GM19351 (cell line): ENCODE data around the gene KIAA0408.
A peak's percentile ranks its signal among the peaks of the same experiment; 100 is the strongest.
"Not testable (repeated sequence)": the region's sequence is repeated elsewhere in the genome, so short reads cannot be mapped to it uniquely, and the experiment has no call there.

Source experiments
- ATAC-seq: cut with Tn5 transposase; IDR thresholded peaks from one replicate; pipeline ENCODE4 v1.9.1; 2021; ENCODE audit warnings: mild to moderate bottlenecking, moderate library complexity; ENCODE audit not compliant: unreplicated experiment

The KIAA0408 gene

DNA sequence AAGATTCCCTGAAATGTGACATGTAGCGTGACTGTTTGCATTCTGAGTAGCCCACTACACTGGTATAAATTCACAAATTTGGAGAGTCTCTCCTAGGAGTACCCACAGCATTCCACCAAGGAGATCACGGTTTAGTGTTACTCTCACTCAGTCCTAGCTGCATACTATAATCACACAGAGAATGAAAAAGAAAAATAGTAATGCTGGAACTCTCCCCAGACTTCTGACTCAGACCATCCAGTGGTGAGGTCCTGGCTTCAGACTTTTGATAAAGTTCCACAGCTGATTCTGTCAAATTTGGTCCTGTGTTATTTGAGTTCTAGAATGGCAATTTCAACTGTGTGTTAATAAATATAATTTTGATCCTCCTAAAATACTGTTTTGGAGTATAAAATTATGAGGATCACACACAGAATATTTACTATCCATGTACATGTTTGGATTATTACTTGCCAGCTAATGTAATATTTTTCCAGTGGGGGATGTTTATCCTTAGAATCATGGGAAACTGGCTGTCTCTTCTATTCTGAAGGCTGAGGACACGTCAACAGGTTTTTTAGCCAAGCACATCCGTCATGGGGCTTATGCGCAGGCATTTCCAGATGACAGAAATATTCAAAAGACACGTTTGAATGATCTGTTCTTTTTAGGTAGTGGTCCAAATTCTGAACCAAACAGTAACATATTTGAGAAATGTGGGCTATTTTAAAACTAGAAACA lies 5.1 kb upstream of the KIAA0408 start:
- no peak for ATAC-seq

DNA sequence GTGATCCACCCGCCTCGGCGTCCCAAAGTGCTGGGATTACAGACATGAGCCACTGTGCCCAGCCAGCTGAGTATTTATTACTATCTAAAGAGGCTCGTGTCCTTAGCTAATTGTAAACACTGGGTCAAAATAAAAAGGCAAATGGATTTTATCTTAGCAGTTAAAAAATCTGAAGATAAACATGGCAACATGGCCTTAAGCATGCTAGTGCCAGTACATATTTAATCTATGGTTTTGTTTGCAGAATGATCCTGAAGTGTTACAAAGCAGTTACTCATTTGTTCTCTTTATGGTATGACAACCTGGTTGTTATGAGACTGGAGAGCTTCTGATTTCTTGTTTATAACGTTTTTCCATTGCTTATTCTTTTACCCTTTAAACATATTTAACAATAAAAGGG lies 3.9 kb upstream of the KIAA0408 start:
- no peak for ATAC-seq

DNA sequence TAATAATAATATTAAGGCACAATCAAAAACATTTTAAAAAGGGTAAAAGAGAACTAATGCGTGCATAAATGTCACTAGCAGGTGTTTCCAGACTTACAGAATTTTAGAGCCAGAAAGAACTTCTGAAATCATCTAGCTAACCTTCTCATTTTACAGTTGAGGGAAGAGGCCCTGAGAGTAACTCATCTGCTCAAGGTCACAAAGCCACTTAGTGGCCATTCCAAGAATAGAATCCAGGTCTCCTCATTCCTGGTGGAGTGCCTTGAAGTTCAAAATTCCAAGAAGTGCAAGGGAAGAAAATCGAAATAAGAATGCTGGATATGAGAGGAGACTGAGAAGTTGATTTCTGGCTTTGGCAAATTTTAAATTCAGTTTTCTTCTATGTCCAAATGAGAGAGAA lies 3.2 kb upstream of the KIAA0408 start:
- ATAC-seq, result no peak

DNA sequence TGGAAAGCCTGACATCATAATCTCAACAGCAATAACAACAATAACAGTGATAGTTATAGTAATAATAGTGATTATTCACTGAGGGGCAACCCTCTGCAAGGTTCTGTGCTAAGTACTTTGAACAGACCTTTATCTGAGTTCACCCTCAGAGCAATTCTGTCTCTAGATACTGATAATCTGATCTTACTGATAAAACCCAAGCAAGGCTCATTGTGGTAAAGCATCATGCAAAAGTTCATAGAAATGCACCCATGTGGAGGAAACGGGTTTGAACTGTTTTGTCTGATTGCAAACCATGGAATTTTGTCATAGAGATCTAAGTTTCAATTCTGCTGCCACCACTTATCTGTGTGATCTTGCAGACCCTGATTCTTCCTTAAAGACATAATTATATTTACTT lies 1.3 kb upstream of the KIAA0408 start:
- no peak for ATAC-seq

DNA sequence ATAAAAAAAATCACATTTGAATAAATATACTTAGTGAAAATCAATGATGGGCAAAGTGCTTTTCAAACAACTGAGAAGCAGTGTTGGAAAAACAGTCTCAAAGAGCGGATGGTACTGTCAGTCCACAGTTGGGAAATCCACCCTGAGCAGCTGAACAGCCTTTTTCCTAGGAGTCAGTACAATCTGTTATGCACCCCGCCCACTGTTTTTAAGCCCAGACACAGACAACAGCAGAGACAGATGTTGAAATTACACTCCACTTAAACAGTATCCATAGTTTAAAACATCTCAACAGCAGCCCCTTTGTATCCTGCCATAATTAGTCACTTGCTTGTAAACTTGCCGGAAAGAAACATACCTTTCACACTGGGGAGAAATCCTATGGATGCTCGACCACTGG lies 372 bp downstream of the KIAA0408 start:
- ATAC-seq, result no peak

DNA sequence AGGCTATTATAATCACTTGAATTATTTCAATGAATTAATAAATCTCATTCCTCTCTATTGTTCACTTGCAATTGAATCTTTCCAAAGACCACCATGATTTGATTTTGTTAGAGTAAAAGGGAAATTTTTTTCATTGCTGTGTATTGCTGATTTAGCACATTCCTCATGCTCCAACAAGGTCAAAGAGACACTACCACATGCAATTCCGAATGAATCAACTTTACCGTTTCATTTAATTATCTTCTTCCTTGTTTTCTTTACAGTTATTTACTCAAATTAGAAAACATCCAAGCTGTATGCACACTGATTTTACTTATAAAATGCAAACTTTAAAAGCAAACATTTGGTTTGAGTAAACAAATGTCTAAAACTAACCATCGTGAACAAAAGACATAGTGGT lies 967 bp downstream of the KIAA0408 start:
- no peak for ATAC-seq

DNA sequence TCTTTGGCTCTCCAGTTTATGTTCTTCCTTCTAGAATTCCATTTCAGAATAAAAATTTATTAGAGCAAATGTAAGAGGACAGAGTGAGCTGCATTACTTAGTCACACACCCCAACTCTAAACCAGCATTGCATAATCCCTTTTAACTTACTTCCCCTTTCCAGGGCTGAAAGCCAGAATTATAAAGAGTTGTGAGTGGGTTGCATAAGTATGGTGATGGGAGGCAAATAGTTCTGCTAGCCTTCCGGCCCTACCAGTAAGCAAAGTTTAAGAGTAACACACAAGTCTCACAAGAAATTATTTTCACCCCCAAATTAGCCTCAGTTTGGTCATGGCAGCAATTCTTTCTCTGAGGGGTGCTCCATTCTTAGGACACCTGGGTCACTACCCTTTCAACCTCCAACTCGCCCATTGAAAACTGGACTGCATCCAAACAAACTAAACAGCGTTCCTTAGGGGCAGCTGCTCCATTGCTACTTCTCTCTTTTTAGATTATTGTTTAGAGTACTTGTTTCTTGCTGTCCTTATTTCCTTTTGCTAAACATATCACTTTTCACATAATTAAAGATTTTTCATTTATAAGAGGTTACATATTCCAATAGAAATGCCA lies 1.6 kb downstream of the KIAA0408 start:
- ATAC-seq, result no peak

DNA sequence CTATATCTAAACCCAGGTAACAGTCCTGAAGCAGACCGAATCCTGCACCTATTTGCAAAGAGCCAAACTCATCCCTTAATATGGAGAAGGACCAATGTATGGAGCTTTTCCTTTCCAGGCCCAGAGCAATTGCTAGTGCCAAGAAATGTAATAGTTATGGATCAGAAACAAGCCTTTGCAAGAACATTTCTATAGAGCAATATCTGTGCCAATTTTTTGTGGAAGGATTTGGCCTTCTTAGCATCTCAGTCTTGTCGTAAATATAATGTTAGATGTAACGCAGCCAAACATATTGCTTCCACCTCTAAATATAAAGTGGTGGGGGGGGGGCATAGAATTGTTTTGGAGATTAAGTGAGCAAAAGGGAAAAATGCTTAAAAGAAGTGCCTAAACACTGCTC lies 2.7 kb downstream of the KIAA0408 start:
- no peak for ATAC-seq

DNA sequence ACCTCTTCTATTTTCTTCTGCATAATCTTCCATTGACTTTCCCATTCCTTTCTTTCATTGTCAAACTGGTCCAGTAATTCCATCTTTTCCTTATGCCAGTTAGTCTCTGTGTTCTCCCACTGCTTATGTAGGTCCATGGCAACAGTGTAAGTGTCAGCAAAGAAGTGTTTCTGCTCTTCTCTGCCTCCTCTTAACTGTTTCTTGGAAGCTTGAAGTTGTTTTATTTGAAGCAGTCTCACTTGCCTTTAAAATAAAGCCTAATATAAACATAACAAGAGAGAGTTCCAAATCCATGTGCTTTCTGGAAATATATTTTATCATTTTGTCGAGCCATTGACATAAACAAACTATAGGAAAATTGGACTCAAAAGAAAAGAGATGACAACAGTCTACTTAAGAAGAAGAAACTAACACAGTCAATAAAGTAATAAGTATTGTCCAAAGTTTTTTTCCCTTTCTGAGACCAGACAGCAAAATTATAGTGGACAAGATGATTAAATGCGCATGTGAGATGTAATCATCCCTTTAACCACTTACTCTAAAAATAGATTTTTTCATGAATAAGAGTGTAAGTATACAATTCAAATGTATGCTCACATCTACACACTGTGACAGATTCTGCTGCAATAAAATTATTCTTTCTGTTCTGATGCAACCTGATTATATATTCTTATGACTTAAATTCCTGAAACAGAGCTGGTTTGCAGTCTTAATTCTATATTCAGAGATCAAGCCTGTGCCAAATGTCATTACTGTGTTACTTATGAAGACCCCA lies 5.2 kb downstream of the KIAA0408 start:
- ATAC-seq, result no peak

DNA sequence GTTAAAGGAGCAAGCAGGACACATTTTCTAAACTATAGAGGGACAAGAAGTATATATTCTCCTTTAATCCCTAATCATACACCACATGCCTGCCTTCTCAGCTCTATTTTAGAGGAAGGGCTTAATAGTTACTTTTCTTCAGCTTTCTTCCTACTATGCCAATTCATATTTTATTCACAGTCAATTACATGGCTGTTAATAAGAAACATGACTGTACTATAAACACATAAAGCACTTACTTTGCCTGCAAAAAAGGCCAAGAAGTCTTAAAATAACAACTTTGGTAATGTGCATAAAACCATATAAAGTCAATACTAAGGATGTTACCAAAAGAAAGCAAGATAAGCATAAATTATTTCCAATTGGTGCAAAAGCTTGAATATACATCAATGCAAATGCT lies 6.4 kb downstream of the KIAA0408 start:
- ATAC-seq, result no peak

DNA sequence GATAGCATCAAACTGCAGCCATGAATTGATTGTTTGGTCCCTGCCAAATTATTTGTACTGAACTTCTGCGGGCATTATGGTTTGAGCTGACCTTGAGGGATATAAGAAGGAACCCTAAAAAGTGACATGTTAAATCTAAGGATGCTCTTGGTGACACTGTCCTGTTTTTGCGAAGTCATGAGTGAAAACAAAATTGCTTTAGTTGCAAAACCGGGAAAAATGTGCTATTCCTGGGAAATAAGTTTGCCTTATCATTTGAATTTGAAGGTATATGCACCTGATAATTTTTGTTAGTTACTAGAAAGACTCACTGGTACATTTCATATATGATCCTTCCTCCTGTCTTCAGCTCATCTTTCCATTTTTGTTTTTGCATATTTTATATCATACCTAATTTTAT lies 7.8 kb downstream of the KIAA0408 start:
- ATAC-seq, result no peak

DNA sequence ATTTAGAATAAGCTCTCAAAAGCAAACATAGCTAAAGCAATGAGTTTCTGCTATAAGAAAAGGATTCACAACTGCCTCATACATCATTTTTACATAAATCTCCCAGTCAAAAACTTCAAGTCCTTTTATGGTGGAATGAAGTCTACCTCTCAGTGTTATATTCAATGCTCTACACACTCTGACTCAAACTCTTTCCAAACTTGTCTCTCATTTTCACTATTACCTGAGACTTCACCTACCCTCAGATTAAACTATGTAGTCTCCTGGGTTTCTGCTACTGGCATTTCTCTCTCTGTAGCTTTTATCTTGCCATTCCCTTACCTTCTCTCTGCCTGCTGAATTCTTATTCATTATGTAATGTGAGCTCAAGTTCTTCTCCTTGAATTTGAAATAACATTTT lies 11.4 kb downstream of the KIAA0408 start:
- ATAC-seq, result no peak

DNA sequence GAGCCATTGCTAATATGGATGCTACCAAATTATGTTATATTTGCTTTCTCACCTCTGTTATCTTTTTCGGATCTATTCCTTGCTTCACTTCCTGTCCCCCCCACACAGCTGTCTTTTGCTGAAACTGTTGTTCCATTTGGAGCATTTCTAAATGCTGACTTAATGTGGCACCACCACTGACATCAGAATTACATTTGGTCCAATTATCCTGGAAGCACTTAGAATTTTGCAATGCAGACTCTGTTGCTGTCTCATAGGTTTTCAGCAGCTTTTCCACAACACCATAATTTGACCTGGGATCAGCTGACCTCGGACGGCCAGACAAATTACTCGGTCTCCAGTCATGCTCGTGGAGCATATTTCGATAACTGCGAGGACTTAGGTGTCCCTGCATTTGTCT lies 12.8 kb downstream of the KIAA0408 start:
- ATAC-seq, result no peak

DNA sequence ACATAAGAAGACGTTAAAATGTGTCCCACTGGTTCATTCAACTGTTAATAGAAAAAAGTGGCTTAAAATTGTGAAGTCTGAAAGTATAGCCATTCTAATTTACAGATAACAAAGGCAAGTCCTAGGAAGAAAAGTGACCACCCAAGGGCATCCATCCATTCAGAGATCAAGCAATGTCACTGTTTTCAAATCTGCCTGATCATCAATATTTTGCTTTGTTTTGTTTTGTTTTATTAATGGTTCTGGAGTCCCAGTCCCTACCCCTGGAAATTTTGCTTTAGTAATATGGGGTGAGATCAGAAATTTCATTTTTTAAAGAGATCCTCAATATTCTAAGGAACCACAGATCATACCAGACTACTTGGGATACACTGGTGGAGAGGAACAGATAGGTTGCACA lies 17.3 kb downstream of the KIAA0408 start:
- no peak for ATAC-seq

DNA sequence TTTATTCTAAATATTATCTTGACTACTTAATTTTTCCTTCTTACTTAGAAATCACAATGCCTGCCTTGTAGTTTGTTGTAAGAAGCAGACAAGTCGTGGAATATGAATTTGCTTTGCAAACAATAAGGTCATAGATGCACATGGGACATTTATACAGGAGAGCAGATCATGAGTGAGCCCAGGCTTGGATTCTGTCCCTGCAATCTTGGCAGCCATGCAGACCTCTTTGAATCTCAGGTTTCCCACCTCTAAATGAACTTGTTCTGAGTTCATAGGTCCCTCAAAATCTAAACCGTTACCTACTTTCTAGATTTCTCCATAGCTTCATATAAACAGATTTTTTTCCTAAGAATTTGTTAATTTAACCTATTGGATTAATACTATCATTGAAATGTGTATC lies 19.5 kb downstream of the KIAA0408 start:
- ATAC-seq, result no peak

DNA sequence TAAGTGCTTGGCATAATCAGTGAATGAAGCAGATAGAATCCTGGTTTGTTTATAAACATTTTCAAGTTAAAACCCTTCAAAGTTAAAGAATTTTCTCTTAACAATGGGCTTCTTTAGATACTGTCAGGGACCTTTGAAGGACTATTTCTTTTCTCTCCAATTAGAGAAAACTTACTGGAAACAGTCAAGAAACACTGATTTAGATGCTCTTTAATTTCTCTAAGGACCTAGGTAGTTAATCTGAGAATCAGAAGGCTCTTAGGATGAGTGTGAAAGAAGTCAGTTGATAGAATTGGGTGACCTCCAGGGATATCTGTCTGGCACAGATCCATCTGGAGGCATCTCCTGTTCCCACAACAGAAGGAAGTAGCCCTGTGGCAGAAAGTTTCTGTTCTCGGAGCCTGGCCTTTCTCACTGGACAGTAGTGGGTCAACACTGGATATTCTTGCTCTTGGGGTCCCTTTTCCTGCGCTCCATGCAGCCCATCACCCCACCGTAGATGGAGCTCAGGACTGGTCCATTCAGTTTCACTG lies 22.5 kb downstream of the KIAA0408 start:
- ATAC-seq, result no peak

DNA sequence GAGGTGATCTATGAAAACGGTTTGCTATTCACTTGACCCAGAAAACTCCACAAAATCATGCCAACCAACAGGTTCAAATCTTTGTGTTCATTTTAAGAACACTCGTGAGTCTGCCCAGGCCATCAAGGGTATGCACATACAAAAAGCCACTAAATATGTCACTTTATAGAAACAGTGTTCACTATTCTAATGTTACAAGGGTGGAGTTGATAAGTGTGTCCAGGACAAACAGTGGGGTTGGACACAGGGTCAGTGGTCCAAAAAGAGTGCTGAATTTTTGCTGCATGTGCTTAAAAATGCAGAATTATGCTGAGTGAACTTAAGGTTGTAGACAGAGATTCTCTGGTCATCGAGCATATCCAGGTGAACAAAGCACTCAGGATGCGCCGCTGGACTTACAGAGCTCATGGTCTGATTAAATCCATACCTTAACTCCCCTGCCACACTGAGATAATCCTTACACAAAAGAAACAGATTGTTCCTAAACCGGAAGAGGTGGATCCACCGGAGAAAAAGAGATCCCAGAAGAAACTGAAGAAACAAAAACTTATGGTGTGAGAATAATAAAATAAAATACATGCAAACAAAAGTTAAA lies 23.5 kb downstream of the KIAA0408 start:
- ATAC-seq, result no peak

DNA sequence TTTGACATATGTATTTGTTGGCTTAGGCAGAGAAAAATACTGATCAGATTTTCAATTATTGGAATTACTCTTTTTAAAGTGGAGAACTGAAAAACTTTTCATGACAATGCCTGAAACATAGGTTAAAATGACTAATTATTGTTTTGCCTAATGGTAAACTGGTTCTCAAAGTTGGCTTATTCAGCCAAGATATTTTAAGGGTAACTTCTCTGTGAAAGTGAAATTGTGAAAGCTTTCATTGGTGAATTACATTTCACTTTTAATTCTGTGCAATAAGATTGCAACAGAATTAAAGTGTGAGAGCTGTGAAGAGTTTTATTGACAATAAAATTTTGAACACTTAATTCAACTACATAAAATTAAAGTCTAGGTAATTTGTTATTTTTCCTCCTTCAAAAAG lies 24.5 kb downstream of the KIAA0408 start:
- no peak for ATAC-seq

DNA sequence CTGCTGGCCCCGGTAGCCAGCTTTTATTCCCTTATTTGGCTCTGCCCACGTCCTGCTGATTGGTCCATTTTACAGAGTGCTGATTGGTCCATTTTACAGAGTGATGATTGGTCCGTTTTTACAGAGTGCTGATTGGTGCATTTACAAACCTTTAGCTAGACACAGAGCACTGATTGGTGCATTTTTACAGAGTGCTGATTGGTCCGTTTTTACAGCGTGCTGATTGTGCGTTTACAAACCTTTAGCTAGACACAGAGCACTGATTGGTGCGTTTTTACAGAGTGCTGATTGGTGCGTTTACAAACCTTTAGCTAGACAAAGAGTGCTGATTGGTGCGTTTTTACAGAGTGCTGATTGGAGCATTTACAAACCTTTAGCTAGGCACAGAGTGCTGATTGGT lies 30.6 kb downstream of the KIAA0408 start:
- not testable (repeated sequence) for ATAC-seq

DNA sequence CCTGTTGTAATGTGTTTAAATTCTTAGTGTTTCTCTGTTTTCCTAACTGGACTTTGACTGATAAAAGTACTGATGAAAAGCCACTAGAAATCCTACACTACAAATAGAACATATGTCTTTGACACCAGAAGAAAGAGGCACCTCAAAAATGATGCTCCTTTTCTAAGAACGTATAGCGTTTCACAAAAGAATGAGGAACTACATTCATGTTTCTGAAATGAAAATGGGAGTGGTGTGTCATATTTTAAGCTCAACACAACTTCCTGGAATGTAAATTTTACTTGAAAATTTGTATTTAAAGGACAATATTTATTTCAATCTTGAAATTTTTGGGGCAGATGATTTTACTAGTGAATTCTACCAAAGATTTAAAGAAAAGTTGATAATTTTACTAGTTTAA lies 35.3 kb downstream of the KIAA0408 start:
- ATAC-seq, result no peak

DNA sequence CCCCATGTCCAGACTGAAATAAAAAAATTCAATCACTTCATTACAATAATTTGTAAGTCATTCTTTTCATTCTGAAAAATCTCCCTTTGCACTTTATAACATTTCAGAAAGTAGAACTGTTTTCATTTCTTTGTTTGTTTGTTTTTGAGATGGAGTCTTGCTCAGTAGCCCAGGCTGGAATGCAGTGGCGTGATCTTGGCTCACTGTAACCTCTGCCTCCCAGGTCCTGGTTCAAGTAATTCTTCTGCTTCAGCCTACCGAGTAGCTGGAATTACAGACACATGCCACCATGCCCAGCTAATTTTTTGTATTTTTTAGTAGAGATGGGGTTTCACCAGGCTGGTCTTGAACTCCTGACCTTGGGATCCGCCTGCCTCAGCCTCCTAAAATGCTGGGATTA lies 38.0 kb downstream of the KIAA0408 start:
- ATAC-seq, result not testable (repeated sequence)

DNA sequence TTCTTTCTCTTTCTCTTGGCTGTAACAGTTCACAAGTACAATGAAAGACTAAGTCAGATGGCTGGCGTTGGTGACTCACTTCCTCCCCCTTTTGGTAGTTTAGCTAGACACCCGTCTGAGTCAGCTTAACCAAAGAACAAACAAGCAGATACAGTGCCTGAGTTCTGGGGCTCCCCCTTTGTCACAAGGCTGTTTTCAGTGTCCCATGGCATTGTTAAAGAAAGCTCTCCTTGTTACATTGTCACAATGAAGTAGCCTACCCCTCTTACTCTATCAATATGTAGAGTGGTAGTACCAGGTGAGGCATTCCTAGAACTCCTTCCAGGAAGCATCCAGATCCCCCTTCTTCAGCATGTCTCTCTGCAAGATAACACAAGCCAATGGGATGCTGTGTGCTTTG lies 38.6 kb downstream of the KIAA0408 start:
- peak; percentile 100 for ATAC-seq
